Mucosa of rectum (tissue), 2 donors: ENCODE measurements around the gene STRAP.

ENCODE experiments used
- H3K27ac ChIP-seq, 2 donors: one replicate each; pipeline ENCODE4 v1.7.0; 2013; ENCODE audit warnings: inconsistent platforms in 2 of 2, low read depth in 2 of 2, low read length in 2 of 2
- H3K27me3 ChIP-seq, 2 donors: one replicate each; pipeline ENCODE4 v1.7.0; 2013; ENCODE audit warnings: low read length in 2 of 2; ENCODE audit not compliant: control insufficient read depth in 2 of 2, insufficient read depth in 2 of 2
- H3K36me3 ChIP-seq, 2 donors: one replicate each; pipeline ENCODE4 v1.7.0; 2013; ENCODE audit warnings: low read length in 2 of 2; ENCODE audit not compliant: control insufficient read depth in 2 of 2, insufficient read depth in 2 of 2
- H3K4me1 ChIP-seq, 2 donors: one replicate each; pipeline ENCODE4 v1.7.0; 2013; ENCODE audit warnings: low read length in 2 of 2, mild to moderate bottlenecking in 1 of 2; ENCODE audit not compliant: control insufficient read depth in 2 of 2, insufficient read depth in 2 of 2
- H3K4me3 ChIP-seq, 2 donors: one replicate each; pipeline ENCODE4 v1.7.0; 2013; ENCODE audit warnings: low read length in 2 of 2
- H3K9ac ChIP-seq, 2 donors: one replicate each; pipeline ENCODE4 v1.7.0; 2013; ENCODE audit warnings: low read length in 2 of 2, low read depth in 1 of 2, mild to moderate bottlenecking in 1 of 2
- H3K9me3 ChIP-seq, 2 donors: one replicate each; pipeline ENCODE4 v1.7.0; 2013; ENCODE audit warnings: low read length in 2 of 2; ENCODE audit not compliant: control insufficient read depth in 2 of 2
- donor health status: healthy.
- donor health status: Normal muscosa, but diverticular disease.

The STRAP gene

DNA sequence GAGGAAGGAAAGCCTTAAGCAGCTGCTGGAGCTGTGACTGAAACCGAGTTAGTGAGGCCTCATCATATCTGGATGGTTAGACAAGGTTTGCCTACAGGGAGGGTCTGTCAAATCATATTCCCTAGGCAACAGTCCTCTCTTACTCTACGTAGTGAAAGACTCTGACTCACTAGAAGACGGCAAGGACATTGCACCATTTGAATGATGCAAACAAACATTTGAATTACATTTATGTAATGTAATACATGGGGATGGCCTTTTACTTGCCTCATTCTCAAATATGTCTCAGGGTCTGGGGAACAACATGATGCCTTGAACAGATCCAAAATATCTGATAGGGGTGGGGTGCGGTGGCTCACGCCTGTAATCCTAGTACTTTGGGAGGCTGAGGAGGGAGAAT lies 29.8 kb upstream of the STRAP start:
- Histone ChIP-seq H3K27me3 (no peaks in the 10 kb centered on the region), H3K27ac (no peak overlapping the region), H3K9me3 (no peaks in the 10 kb centered on the region), H3K36me3 (no peaks in the 10 kb centered on the region), H3K4me3 (no peak overlapping the region), H3K4me1 (no peaks in the 10 kb centered on the region), H3K9ac (no peak overlapping the region)

- Histone ChIP-seq H3K27me3 (no peaks in the 10 kb centered on the region), H3K4me1 (no peaks in the 10 kb centered on the region), H3K36me3 (no peaks in the 10 kb centered on the region), H3K9me3 (no peaks in the 10 kb centered on the region), H3K27ac (no peak overlapping the region), H3K9ac (no peak overlapping the region), H3K4me3 (no peak overlapping the region)
These were observed 28.3 kb upstream of the STRAP start for GRCh38 chr12:15853877-15854276.

DNA sequence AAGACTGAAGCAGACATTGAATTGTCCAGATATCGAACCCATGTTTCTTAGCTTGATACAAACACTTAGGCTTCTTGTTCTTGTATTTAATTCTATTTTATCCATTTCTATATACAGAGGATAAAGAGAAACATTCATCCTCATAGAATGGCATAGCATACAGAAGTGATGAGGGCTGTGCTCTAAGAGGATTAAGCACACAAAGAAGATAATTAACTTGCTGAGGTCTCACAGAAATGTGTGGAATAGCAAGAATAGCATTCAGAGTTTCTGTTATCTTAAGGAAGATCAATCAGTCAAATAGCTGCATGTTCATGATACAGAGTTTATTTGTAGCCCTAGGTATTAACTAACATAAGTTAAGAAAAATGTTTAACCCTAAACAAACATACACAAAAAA lies 27.3 kb upstream of the STRAP start:
- Histone ChIP-seq H3K4me3 (no peak overlapping the region), H3K4me1 (no peaks in the 10 kb centered on the region), H3K27me3 (no peaks in the 10 kb centered on the region), H3K27ac (no peak overlapping the region), H3K36me3 (no peaks in the 10 kb centered on the region), H3K9me3 (no peaks in the 10 kb centered on the region), H3K9ac (no peak overlapping the region)

GRCh38 chr12:15855646-15856045 lies 26.5 kb upstream of the STRAP start:
- no peak overlapping the region for H3K9ac ChIP-seq
- no peaks in the 10 kb centered on the region for H3K27me3 ChIP-seq
- no peak overlapping the region for H3K27ac ChIP-seq
- H3K4me1 ChIP-seq, result no peaks in the 10 kb centered on the region
- H3K9me3 ChIP-seq, result no peaks in the 10 kb centered on the region
- H3K36me3 ChIP-seq, result no peaks in the 10 kb centered on the region
- no peak overlapping the region for H3K4me3 ChIP-seq

- Histone ChIP-seq H3K36me3 (no peaks in the 10 kb centered on the region), H3K9ac (no peak overlapping the region), H3K4me3 (no peak overlapping the region), H3K27me3 (no peaks in the 10 kb centered on the region), H3K9me3 (no peaks in the 10 kb centered on the region), H3K27ac (no peak overlapping the region), H3K4me1 (no peaks in the 10 kb centered on the region)
These were observed 25.8 kb upstream of the STRAP start for GRCh38 chr12:15856097-15856982.

DNA sequence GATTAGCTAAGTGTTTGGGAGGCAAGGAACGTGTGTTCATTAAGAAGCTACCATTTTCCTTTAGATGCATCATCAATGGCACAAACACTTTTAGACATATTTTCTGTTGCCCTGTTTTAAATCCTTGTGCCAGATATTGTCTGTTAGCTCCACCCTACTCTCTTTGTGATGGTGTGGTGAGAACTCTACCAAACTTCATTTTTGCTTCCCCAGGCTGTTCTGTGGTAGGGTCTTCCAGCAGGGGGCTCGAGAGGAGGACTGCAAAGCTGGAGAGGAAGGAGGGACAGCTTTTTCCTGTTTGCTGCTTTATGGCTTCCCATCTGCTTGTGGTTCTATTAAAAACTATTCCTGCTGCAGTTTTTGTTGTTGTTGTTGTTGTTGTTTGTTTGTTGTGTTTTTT lies 23.8 kb upstream of the STRAP start:
- Histone ChIP-seq H3K27ac (no peak overlapping the region), H3K36me3 (no peaks in the 10 kb centered on the region), H3K27me3 (no peaks in the 10 kb centered on the region), H3K9me3 (no peaks in the 10 kb centered on the region), H3K4me3 (no peak overlapping the region), H3K9ac (no peak overlapping the region), H3K4me1 (peaks cover 5 to 7% of the 10 kb centered on the region in 2 donors)

DNA sequence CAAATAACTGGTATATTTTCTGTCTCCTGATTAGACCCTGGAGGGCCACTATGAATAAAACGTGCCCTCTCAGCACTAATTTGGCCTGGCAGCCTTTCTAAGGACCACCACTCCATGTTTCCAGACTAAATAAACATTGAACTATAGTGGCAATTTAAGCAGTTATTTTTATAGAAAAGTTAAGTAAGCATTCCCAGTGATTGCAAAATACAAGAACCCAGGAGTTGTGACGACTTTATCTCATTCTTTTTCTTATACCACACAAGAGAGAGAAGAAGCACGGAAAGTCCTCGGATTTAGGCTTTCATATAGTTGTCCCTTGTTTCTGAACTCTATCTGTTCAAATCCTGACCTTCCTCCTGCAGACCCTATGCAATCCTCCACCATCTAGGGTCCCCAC lies 23.1 kb upstream of the STRAP start:
- Histone ChIP-seq H3K27ac (no peak overlapping the region), H3K4me3 (no peak overlapping the region)

DNA sequence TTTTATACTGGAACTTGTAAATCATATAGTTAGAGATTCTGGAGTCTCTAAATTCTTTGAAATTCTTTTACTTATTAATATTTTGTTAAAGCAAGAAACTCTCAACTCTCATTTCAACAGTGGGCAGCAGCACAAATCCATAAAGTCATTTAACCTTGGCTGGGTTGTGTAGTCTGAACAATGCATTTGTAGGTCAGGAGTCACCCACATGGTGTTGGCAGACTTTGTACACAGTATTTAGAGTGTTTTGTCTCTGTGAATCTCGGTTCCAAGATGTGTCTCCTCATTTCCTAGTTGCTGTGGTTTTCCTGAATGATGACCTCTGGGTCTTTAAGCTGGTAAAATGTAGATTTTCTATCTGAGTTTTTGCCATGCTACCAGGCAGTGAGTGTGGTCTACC lies 20.8 kb upstream of the STRAP start:
- Histone ChIP-seq H3K9ac (no peak overlapping the region), H3K27me3 (no peaks in the 10 kb centered on the region), H3K27ac (no peak overlapping the region), H3K4me1 (peaks cover 5 to 7% of the 10 kb centered on the region in 2 donors), H3K4me3 (no peak overlapping the region), H3K9me3 (no peaks in the 10 kb centered on the region), H3K36me3 (no peaks in the 10 kb centered on the region)

More for the DNA sequence above, 23.1 kb upstream of the STRAP start:
- no peaks in the 10 kb centered on the region for H3K27me3 ChIP-seq
- H3K9ac ChIP-seq, result no peak overlapping the region
- H3K4me1 ChIP-seq, result peaks cover 5 to 7% of the 10 kb centered on the region in 2 donors
- H3K9me3 ChIP-seq, result no peaks in the 10 kb centered on the region
- H3K36me3 ChIP-seq, result no peaks in the 10 kb centered on the region

DNA sequence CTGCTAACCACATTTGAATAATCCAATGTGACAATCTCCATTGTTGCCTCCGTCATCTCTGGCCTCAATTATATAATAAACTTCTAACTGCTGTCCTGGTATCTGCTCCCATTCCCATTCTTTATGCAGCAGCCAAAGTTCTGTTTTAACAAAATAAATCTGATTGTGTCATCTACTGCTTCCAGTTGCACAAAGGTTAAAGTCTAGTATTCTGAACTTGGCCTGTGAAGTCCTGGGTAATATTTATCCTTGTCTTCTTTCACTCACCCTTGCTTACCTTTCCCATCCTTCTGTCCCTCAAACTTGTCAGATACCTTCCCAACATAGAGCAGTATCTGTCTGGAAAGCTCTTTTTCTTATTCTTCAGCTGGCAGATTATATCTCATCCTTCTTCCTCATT lies 19.3 kb upstream of the STRAP start:
- H3K9ac ChIP-seq, result no peak overlapping the region
- H3K4me3 ChIP-seq, result no peak overlapping the region
- no peaks in the 10 kb centered on the region for H3K27me3 ChIP-seq
- H3K9me3 ChIP-seq, result no peaks in the 10 kb centered on the region
- no peaks in the 10 kb centered on the region for H3K36me3 ChIP-seq
- H3K27ac ChIP-seq, result no peak overlapping the region
- H3K4me1 ChIP-seq, result peaks cover 5 to 7% of the 10 kb centered on the region in 2 donors

DNA sequence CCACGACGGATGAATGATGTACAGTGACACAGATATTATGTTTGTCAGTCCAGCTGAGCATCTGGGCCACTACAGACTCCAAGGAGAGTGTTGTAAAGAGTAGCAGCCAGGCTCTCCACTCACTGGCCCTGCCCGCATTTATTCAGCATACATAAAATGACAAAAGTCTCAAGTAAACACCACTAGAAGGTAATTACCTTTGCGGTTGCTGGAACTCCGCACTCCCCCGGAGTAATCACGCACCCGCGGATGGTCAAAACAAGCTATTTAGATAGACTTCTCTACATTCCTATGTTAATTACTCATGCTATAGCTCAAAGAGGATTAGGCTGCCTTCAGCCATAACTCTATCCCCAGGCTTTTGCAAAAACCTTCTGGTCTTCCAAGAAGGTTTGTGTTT lies 18.8 kb upstream of the STRAP start:
- Histone ChIP-seq H3K4me3 (no peak overlapping the region), H3K27me3 (no peaks in the 10 kb centered on the region), H3K4me1 (peaks cover 5 to 7% of the 10 kb centered on the region in 2 donors), H3K9me3 (no peaks in the 10 kb centered on the region), H3K9ac (no peak overlapping the region), H3K36me3 (no peaks in the 10 kb centered on the region), H3K27ac (no peak overlapping the region)
